Gastrocnemius medialis (tissue), 4 donors: ENCODE measurements around the gene MINDY4B.

Experiments
- CTCF ChIP-seq, 5 experiments: fragments of 450-650 bp in 3 of 5; fragments of 200-600 bp in 2 of 5; sonication (generic) in 2 of 5; IDR thresholded peaks in 4 of 5; conservative IDR thresholded peaks in 1 of 5; 1 replicate in 4 of 5; 2 replicates in 1 of 5; pipeline ENCODE4 v1.5.1; 2016 to 2019; ENCODE audit warnings: antibody characterized with exemption in 5 of 5, mild to moderate bottlenecking in 3 of 5, moderate library complexity in 3 of 5
- POLR2A ChIP-seq, 2 donors: fragments of 450-650 bp; IDR thresholded peaks; one replicate each; pipeline ENCODE4 v1.6.1; 2017; ENCODE audit warnings: antibody characterized with exemption in 2 of 2, mild to moderate bottlenecking in 2 of 2, moderate library complexity in 2 of 2

DNA sequence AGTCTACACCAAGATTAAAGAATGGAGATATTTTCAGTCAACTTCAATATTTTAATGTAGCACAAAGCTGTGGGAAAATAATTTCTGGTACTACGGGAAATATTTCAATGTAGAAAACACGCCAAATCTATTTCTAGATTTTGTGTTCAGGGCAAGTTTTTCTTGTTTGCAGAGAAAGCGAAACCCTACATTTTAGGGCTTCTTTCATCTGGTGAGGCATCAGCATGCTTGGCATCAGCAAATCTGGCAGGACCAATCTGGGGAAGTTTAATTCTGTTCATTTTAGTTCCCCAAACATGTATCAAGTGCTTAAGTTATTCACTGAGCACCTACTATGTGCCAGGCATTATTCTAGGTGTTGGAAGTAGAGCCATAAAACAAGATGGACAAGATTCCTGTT is 37.0 kb upstream of the MINDY4B start:
- TF ChIP-seq CTCF (IDR thresholded peaks at IDR 0.05 in 4 of 5, conservative IDR thresholded peaks at IDR 0.05 in 1 of 5) (no peak), POLR2A (IDR thresholded peaks at IDR 0.05) (no peak)
